H1 (cell line): ENCODE results near the gene UMODL1. TPM values are rescaled to one million over a fixed set of nuclear protein-coding genes. Genes with fewer than 3 reads are reported as not detected.

Source experiments
- CTCF ChIA-PET: fragments of 300-600 bp; sonication (Branson Sonifier 250); formaldehyde crosslinking; loops from one replicate; lab custom pipeline; 2021; ENCODE audit not compliant: partially characterized antibody; lab: Charles Lee
- POLR2A ChIA-PET: fragments of 300-600 bp; sonication (Branson Sonifier 250); formaldehyde crosslinking; loops from one replicate; lab custom pipeline; 2021; ENCODE audit warnings: inconsistent platforms; ENCODE audit not compliant: partially characterized antibody; lab: Charles Lee
- DNase-seq, 2 experiments: peaks; one replicate each; pipeline versions ENCODE4 v3.0.0 to v3.0.0-alpha.2; 2010 to 2022; ENCODE audit warnings: low spot score in 2 of 2, low read depth in 1 of 2, mixed read lengths in 1 of 2
- FAIRE-seq: peaks from 2 replicates; lab custom pipeline; 2011; peaks lifted over from hg19 to GRCh38; lab: Jason Lieb, UNC
- H2AFZ ChIP-seq: 2 replicates; pipeline ENCODE4 v1.8.1; 2012; ENCODE audit warnings: low read length, inconsistent platforms
- H2AK5ac ChIP-seq: 2 replicates; pipeline ENCODE4 v1.6.1; 2013; ENCODE audit warnings: low read depth, low read length
- H2BK120ac ChIP-seq: replicated peaks from 2 replicates; pipeline ENCODE3; 2013; ENCODE audit warnings: low read depth, low read length, inconsistent platforms
- H2BK12ac ChIP-seq: 2 replicates; pipeline ENCODE4 v1.6.1; 2013; ENCODE audit warnings: low read depth, low read length
- H2BK15ac ChIP-seq: 2 replicates; pipeline ENCODE4 v1.6.1; 2013; ENCODE audit warnings: low read length
- H2BK20ac ChIP-seq: 2 replicates; pipeline ENCODE4 v1.6.1; 2013; ENCODE audit warnings: low read length
- H2BK5ac ChIP-seq: 2 replicates; pipeline ENCODE4 v1.6.1; 2013; ENCODE audit warnings: low read depth, low read length
- H3K14ac ChIP-seq: 2 replicates; pipeline ENCODE4 v1.6.1; 2013; ENCODE audit warnings: inconsistent platforms; ENCODE audit not compliant: insufficient read length
- H3K18ac ChIP-seq: 2 replicates; pipeline ENCODE4 v1.6.1; 2013; ENCODE audit warnings: low read length; ENCODE audit errors: extremely low read depth
- H3K23ac ChIP-seq: 2 replicates; pipeline ENCODE4 v1.6.1; 2013; ENCODE audit warnings: inconsistent platforms; ENCODE audit not compliant: insufficient read length
- H3K23me2 ChIP-seq: 2 replicates; pipeline ENCODE4 v1.6.1; 2013; ENCODE audit warnings: low read depth, low read length
- H3K27ac ChIP-seq: 2 replicates; pipeline ENCODE4 v1.6.1; 2011; ENCODE audit warnings: low read depth, low read length, inconsistent platforms
- H3K27me3 ChIP-seq, 4 experiments: replicated peaks in 1 of 4; 1 replicate in 1 of 4; 2 replicates in 3 of 4; pipeline versions ENCODE4 v1.6.1 to v1.8.1; 2011 to 2013; ENCODE audit warnings: low read length in 3 of 4, mild to moderate bottlenecking in 3 of 4, inconsistent platforms in 2 of 4, mixed read lengths in 2 of 4, moderate library complexity in 1 of 4; ENCODE audit not compliant: control insufficient read depth in 3 of 4, insufficient read depth in 3 of 4; ENCODE audit errors: extremely low read depth in 1 of 4
- H3K36me3 ChIP-seq, 4 experiments: 2 replicates each; pipeline versions ENCODE4 v1.6.1 to v1.8.1; 2011 to 2013; ENCODE audit warnings: mild to moderate bottlenecking in 4 of 4, low read length in 3 of 4, moderate library complexity in 2 of 4, control low read depth in 1 of 4, inconsistent platforms in 1 of 4; ENCODE audit not compliant: insufficient read depth in 4 of 4, control insufficient read depth in 2 of 4
- H3K4ac ChIP-seq: replicated peaks from 2 replicates; pipeline ENCODE3; 2013; ENCODE audit warnings: low read length, low read depth, mixed read lengths, inconsistent platforms; ENCODE audit not compliant: insufficient read length
- H3K4me1 ChIP-seq, 4 experiments: replicated peaks in 1 of 4; 1 replicate in 1 of 4; 2 replicates in 3 of 4; pipeline versions ENCODE4 v1.6.1 to v1.8.1; 2011 to 2013; ENCODE audit warnings: low read length in 3 of 4, inconsistent platforms in 2 of 4, mixed read lengths in 1 of 4; ENCODE audit not compliant: insufficient read depth in 4 of 4, control insufficient read depth in 3 of 4
- H3K4me2 ChIP-seq, 2 experiments: 2 replicates each; pipeline versions ENCODE4 v1.6.1 to v1.8.1; 2011 to 2013; ENCODE audit warnings: low read depth in 2 of 2, low read length in 2 of 2, control low read depth in 1 of 2, inconsistent platforms in 1 of 2, mild to moderate bottlenecking in 1 of 2; ENCODE audit not compliant: insufficient read depth in 1 of 2
- H3K4me3 ChIP-seq, 4 experiments: fragments of 200-600, 300-600 bp in 1 of 4; sonication (generic), shearing (Covaris generic), sonication (Bioruptor Twin) in 1 of 4; 2 replicates each; pipeline versions ENCODE4 v1.5.1 to v1.8.1; 2011 to 2016; ENCODE audit warnings: low read length in 4 of 4, low read depth in 3 of 4, control low read depth in 2 of 4, inconsistent platforms in 2 of 4, mild to moderate bottlenecking in 2 of 4, mixed read lengths in 1 of 4, moderate library complexity in 1 of 4; ENCODE audit not compliant: insufficient read depth in 2 of 4; ENCODE audit errors: extremely low read depth in 1 of 4
- H3K56ac ChIP-seq: replicated peaks from 2 replicates; pipeline ENCODE3; 2013; ENCODE audit warnings: low read depth, mild to moderate bottlenecking, mixed read lengths, low read length, inconsistent platforms; ENCODE audit not compliant: insufficient read length
- H3K79me1 ChIP-seq: 2 replicates; pipeline ENCODE4 v1.6.1; 2013; ENCODE audit warnings: low read depth, low read length, control low read depth
- H3K79me2 ChIP-seq, 2 experiments: 2 replicates each; pipeline versions ENCODE4 v1.6.1 to v1.8.1; 2012 to 2013; ENCODE audit warnings: low read length in 2 of 2, mild to moderate bottlenecking in 2 of 2, inconsistent platforms in 1 of 2; ENCODE audit not compliant: insufficient read depth in 2 of 2, control insufficient read depth in 1 of 2
- H3K9ac ChIP-seq, 4 experiments: replicated peaks in 1 of 4; 1 replicate in 1 of 4; 2 replicates in 3 of 4; pipeline versions ENCODE4 v1.6.1 to v1.8.1; 2011 to 2013; ENCODE audit warnings: low read depth in 3 of 4, low read length in 3 of 4, control low read depth in 2 of 4, mild to moderate bottlenecking in 2 of 4, moderate library complexity in 2 of 4, inconsistent platforms in 1 of 4; ENCODE audit errors: extremely low read depth in 1 of 4
- H3K9me3 ChIP-seq, 2 experiments: 2 replicates each; pipeline versions ENCODE4 v1.6.1 to v1.8.1; 2012 to 2013; ENCODE audit warnings: mild to moderate bottlenecking in 2 of 2, moderate library complexity in 2 of 2, control low read depth in 1 of 2, inconsistent platforms in 1 of 2, low read depth in 1 of 2, low read length in 1 of 2, mixed read lengths in 1 of 2; ENCODE audit not compliant: insufficient read depth in 2 of 2
- H4K20me1 ChIP-seq, 2 experiments: replicated peaks in 1 of 2; 2 replicates each; pipeline versions ENCODE3 to v1.8.1; 2011 to 2013; ENCODE audit warnings: inconsistent platforms in 2 of 2, low read length in 2 of 2, mild to moderate bottlenecking in 1 of 2; ENCODE audit not compliant: insufficient read depth in 2 of 2, control insufficient read depth in 1 of 2
- H4K5ac ChIP-seq: 2 replicates; pipeline ENCODE4 v1.6.1; 2013; ENCODE audit warnings: low read length, low read depth, mixed read lengths, inconsistent platforms; ENCODE audit not compliant: insufficient read length
- H4K8ac ChIP-seq: 2 replicates; pipeline ENCODE4 v1.8.0; 2013; ENCODE audit warnings: mild to moderate bottlenecking, moderate library complexity, low read length, inconsistent platforms; ENCODE audit not compliant: insufficient read depth; ENCODE audit errors: extremely low read depth
- H4K91ac ChIP-seq: replicated peaks from 2 replicates; pipeline ENCODE3; 2013; ENCODE audit warnings: low read length, mixed read lengths, inconsistent platforms; ENCODE audit not compliant: insufficient read length
- BACH1 ChIP-seq: IDR thresholded peaks from 2 replicates; pipeline ENCODE4 v1.6.1; 2012; ENCODE audit warnings: low read length, improper control_type of control experiment
- CBX5 ChIP-seq: fragments of 300-800, 300-1000 bp; sonication (generic); IDR thresholded peaks from 2 replicates; pipeline ENCODE4 v1.7.1; 2016; ENCODE audit warnings: antibody characterized with exemption, low read length, low read depth
- EGR1 ChIP-seq: IDR thresholded peaks from 2 replicates; pipeline ENCODE4 v1.6.1; 2011; ENCODE audit warnings: low read depth, low read length, borderline replicate concordance
- KDM4A ChIP-seq: IDR thresholded peaks from one replicate; pipeline ENCODE4 v1.7.1; 2012; ENCODE audit warnings: low read depth, mild to moderate bottlenecking, moderate library complexity, low read length, inconsistent platforms; ENCODE audit not compliant: severe bottlenecking
- MAFK ChIP-seq: IDR thresholded peaks from 2 replicates; pipeline ENCODE4 v1.6.1; 2012; ENCODE audit warnings: low read depth, mild to moderate bottlenecking, improper control_type of control experiment, low read length
- RAD21 ChIP-seq, 2 experiments: IDR thresholded peaks in 1 of 2; conservative IDR thresholded peaks in 1 of 2; 2 replicates each; pipeline ENCODE4 v1.6.1; 2011; ENCODE audit warnings: low read depth in 2 of 2, low read length in 2 of 2, improper control_type of control experiment in 1 of 2, inconsistent platforms in 1 of 2, mild to moderate bottlenecking in 1 of 2, moderate library complexity in 1 of 2
- RBBP5 ChIP-seq: IDR thresholded peaks from 2 replicates; pipeline ENCODE4 v1.7.1; 2012; ENCODE audit warnings: low read depth, mild to moderate bottlenecking, inconsistent platforms, low read length, moderate library complexity, borderline replicate concordance
- SIX5 ChIP-seq: IDR thresholded peaks from 2 replicates; pipeline ENCODE4 v1.6.1; 2011; ENCODE audit warnings: mild to moderate bottlenecking, low read depth, low read length
- SP1 ChIP-seq: IDR thresholded peaks from 2 replicates; pipeline ENCODE4 v1.6.1; 2011; ENCODE audit warnings: low read depth, low read length
- SRF ChIP-seq: IDR thresholded peaks from 2 replicates; pipeline ENCODE4 v1.6.1; 2011; ENCODE audit warnings: mild to moderate bottlenecking, low read depth, low read length, moderate library complexity
- WGBS, 2 experiments: shearing (Covaris generic) in 1 of 2; methylation state at CpG; one replicate each; pipeline versions ENCODE4 v1.1.6 to v1.1.7; 2013 to 2015; ENCODE audit warnings: low lambda C conversion rate in 2 of 2, mixed read lengths in 2 of 2, inconsistent platforms in 1 of 2, low coverage in 1 of 2, missing lambda C conversion rate in 1 of 2; ENCODE audit not compliant: insufficient replicate concordance in 2 of 2, insufficient coverage in 1 of 2, insufficient read length in 1 of 2; ENCODE audit errors: extremely low coverage in 1 of 2, missing lambda C conversion rate in 1 of 2; 5-methylcytosine and 5-hydroxymethylcytosine counted together
- polyA plus RNA-seq, 7 experiments: library from polyadenylated mRNA; depleted of rRNA in 3 of 7; stranded (reverse) in 5 of 7; unstranded in 2 of 7; fragments of >200 nt in 5 of 7; fragments of 200-250 nt in 2 of 7; gene quantifications; 1 replicate in 5 of 7; 2 replicates in 1 of 7; 4 replicates in 1 of 7; pipeline versions ENCODE4 v1.2.1 to v1.2.3, GENCODE V29; 2011 to 2013; ENCODE audit warnings: missing spikeins in 2 of 7, mixed read lengths in 2 of 7
- total RNA-seq: library from RNA; stranded (reverse); fragmentation: NEBNext Ultra II Directional; extraction: Animal tissue kit (Norgen Biotek cat#: 25700); gene quantifications from 2 replicates; pipeline ENCODE4 v1.2.1, GENCODE V29; 2021
- TF ChIP-seq, protein P1 (sequence below): IDR thresholded peaks from 2 replicates; pipeline ENCODE4 v1.6.1; 2011; ENCODE audit warnings: low read length, improper control_type of control experiment

UMODL1 gene
- total and polyA plus RNA-seq, 2 of the 8 experiments (the other 6 are each of a cell fraction or from before 2014, with no cell fraction given) = not detected

DNA sequence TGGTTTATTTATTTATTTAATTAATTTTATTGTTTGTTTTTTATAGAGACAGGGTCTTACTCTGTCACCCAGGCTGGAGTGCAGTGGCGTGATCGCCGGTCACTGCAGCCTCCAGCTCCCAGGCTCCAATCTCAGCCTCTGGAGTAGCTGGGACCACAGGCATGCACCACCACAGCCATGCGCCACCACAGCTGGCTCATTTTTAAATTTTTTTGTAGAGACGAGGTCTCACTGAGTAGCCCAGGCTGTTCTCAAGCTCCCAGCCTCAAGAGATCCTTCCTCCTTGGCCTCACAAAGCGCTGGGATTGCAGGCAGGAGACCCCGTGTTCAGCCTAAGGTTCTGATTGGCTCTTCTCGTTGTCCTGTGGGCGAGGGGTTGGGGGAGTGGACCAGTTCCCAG is 22.1 kb downstream of the UMODL1 start:
- H3K79me1 ChIP-seq = no peaks in the 10 kb centered on the region
- no peak overlapping the region for H3K56ac ChIP-seq
- no peaks in the 10 kb centered on the region for H3K36me3 ChIP-seq
- no peak overlapping the region for H3K4me2 ChIP-seq
- no peak for FAIRE-seq
- 91% methylated on average over 9 of the region's 9 CpGs; no CpG with 5 or more reads in 1 of the 2 experiments for WGBS, 2 experiments
- no peak overlapping the region for H2BK20ac ChIP-seq
- H3K27ac ChIP-seq = no peak overlapping the region
- H2AK5ac ChIP-seq = no peak overlapping the region
- no peaks in the 10 kb centered on the region for H3K23me2 ChIP-seq
- no peaks in the 10 kb centered on the region for H4K20me1 ChIP-seq
- H2AFZ ChIP-seq = no peak overlapping the region
- peaks cover 8 to 12% of the 10 kb centered on the region in 2 experiments; a peak in 2 of 4 replicates for H3K9me3 ChIP-seq
- H3K4me1 ChIP-seq = peaks cover 0 to 9% (median 5%) of the 10 kb centered on the region in 4 experiments; a peak in 5 of 7 replicates
- no peak overlapping the region for H3K9ac ChIP-seq
- H2BK15ac ChIP-seq = no peak overlapping the region
- H3K4me3 ChIP-seq = no peak overlapping the region
- no peak overlapping the region for H4K8ac ChIP-seq
- no peak for DNase-seq
- TF ChIP-seq BACH1 (no peak), SRF (no peak), SP1 (no peak), SIX5 (no peak), RBBP5 (no peak), CBX5 (no peak), RAD21 (IDR thresholded peaks at IDR 0.05 in 1 of 2, conservative IDR thresholded peaks at IDR 0.05 in 1 of 2; ENCODE audit: low read depth in 2 of 2, low read length in 2 of 2) (no peak), MAFK (no peak), EGR1 (no peak), KDM4A (no peak)
- TF ChIP-seq, protein P1, sequence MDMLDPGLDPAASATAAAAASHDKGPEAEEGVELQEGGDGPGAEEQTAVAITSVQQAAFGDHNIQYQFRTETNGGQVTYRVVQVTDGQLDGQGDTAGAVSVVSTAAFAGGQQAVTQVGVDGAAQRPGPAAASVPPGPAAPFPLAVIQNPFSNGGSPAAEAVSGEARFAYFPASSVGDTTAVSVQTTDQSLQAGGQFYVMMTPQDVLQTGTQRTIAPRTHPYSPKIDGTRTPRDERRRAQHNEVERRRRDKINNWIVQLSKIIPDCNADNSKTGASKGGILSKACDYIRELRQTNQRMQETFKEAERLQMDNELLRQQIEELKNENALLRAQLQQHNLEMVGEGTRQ = no peak
- H4K91ac ChIP-seq = no peak overlapping the region
- no peak overlapping the region for H3K23ac ChIP-seq
- H4K5ac ChIP-seq = no peak overlapping the region
- H3K18ac ChIP-seq = no peak overlapping the region
- H2BK5ac ChIP-seq = no peak overlapping the region
- H2BK12ac ChIP-seq = 0 out of 2 replicates have a peak overlapping the region, but pooled peaks have one; percentile 39
- no peaks in the 10 kb centered on the region for H3K79me2 ChIP-seq
- H3K14ac ChIP-seq = no peak overlapping the region
- no peak overlapping the region for H2BK120ac ChIP-seq
- H3K4ac ChIP-seq = no peak overlapping the region
- peaks cover 0 to 6% (median 3%) of the 10 kb centered on the region in 4 experiments; a peak in 5 of 7 replicates for H3K27me3 ChIP-seq
- ChIA-PET POLR2A (no interaction called here), CTCF (interaction anchor here (1.2 to 8.4 kb wide), 4 partner anchors 13 to 43 kb away, joined by 3 to 80 read pairs (median 11); no protein-coding TSS in a partner anchor)
